HEK293T (cell line): ENCODE results near the gene CTNNB1.

Source experiments
- CTBP1 ChIP-seq: fragments of 450-650 bp; IDR thresholded peaks from 2 replicates; pipeline ENCODE4 v1.6.1; 2016; ENCODE audit warnings: borderline replicate concordance
- ELF4 ChIP-seq: fragments of 450-650 bp; IDR thresholded peaks from 2 replicates; pipeline ENCODE4 v1.6.1; 2017; ENCODE audit warnings: antibody characterized with exemption
- FOXK2 ChIP-seq: fragments of 450-650 bp; IDR thresholded peaks from 2 replicates; pipeline ENCODE4 v1.6.1; 2016; ENCODE audit warnings: mild to moderate bottlenecking
- FOXM1 ChIP-seq: fragments of 450-650 bp; IDR thresholded peaks from 2 replicates; pipeline ENCODE4 v1.6.1; 2017; ENCODE audit warnings: mild to moderate bottlenecking, borderline replicate concordance
- LEF1 ChIP-seq: fragments of 450-650 bp; IDR thresholded peaks from 2 replicates; pipeline ENCODE4 v1.6.1; 2017; ENCODE audit warnings: mild to moderate bottlenecking, borderline replicate concordance
- NFRKB ChIP-seq: fragments of 450-650 bp; IDR thresholded peaks from 2 replicates; pipeline ENCODE4 v1.6.1; 2016; ENCODE audit warnings: mild to moderate bottlenecking, moderate library complexity
- SP1 ChIP-seq: fragments of 450-650 bp; IDR thresholded peaks from 2 replicates; pipeline ENCODE4 v1.6.1; 2017

- TF ChIP-seq NFRKB: no peak
- TF ChIP-seq FOXK2: no peak
- TF ChIP-seq ELF4: no peak
- TF ChIP-seq SP1: no peak
- TF ChIP-seq FOXM1: no peak
- no peak for TF ChIP-seq CTBP1
- TF ChIP-seq LEF1: no peak
Measured at GRCh38 chr3:41186297-41186696, 13.0 kb upstream of the CTNNB1 start.
